ENCODE results near the gene SF1. TPM values are rescaled to one million over a fixed set of nuclear protein-coding genes. Genes with fewer than 3 reads are reported as not detected.

Gene SF1
- total and polyA plus RNA-seq, 11 donors: 59.2 to 349 (median 152) TPM

DNA sequence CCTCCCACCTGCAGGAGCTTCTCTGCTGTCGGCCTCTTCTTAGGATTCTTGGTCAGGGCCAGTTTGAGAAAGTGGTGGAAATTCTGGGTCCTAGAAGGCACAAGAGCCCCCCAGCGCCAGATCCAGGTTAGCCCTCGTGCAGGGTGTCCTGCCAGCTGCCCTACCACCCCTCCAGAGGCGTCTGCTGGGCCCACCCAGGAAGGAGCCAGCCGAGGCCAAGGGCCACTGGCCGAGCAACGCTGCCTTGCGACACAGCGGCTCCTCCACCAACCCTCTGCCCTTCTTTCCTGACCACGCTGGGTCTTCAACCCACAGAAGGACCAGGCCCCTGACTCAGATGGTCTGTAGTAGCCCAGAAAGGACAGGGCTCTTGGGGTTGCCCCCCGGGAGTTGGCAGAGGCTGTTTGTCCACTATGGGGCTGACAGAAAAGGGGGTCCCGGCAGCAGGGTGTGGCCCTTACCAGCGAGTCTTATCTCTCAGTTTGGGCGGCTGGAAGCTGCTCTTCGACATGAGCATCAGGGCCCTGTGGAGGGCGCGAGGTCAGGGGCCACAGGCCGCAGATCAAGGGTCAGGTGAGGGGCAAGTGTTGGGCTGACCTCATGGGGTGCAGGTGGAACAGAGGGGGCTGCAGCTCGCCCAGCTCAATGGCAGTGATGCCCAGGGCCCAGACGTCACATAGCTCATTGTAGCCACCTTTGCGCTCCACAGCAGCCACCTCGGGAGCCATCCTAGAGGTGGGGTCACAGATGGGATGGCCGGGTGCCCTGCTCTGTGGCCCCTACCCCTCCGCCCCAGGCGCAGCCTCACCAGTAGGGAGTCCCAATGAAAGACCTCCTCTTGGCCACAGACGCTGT, 22.2 kb upstream of the SF1 start:
- no peak for DNase-seq
- Histone ChIP-seq H3K9me3 (no peaks in the 10 kb centered on the region), H3K4me1 (peaks cover 5 to 47% (median 24%) of the 10 kb centered on the region in 12 donors), H3K27ac (peak overlapping the region in 11 of 12 donors; percentile 5 to 95 (median 90)), H3K36me3 (peaks cover 0 to 31% (median 25%) of the 10 kb centered on the region in 9 donors), H3K27me3 (no peaks in the 10 kb centered on the region), H3K4me3 (no peak overlapping the region)
- intact Hi-C loops (cut with DNase I): no loop called here
- no peak for ATAC-seq
- WGBS, 4 donors: 68 to 85% (median 78%) methylated on average over 14 to 26 of the region's 26 CpGs
- TF ChIP-seq, protein P1, sequence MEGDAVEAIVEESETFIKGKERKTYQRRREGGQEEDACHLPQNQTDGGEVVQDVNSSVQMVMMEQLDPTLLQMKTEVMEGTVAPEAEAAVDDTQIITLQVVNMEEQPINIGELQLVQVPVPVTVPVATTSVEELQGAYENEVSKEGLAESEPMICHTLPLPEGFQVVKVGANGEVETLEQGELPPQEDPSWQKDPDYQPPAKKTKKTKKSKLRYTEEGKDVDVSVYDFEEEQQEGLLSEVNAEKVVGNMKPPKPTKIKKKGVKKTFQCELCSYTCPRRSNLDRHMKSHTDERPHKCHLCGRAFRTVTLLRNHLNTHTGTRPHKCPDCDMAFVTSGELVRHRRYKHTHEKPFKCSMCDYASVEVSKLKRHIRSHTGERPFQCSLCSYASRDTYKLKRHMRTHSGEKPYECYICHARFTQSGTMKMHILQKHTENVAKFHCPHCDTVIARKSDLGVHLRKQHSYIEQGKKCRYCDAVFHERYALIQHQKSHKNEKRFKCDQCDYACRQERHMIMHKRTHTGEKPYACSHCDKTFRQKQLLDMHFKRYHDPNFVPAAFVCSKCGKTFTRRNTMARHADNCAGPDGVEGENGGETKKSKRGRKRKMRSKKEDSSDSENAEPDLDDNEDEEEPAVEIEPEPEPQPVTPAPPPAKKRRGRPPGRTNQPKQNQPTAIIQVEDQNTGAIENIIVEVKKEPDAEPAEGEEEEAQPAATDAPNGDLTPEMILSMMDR (IDR thresholded peaks at IDR 0.05): no peak
- no peak for TF ChIP-seq POLR2A (IDR thresholded peaks at IDR 0.05)

DNA sequence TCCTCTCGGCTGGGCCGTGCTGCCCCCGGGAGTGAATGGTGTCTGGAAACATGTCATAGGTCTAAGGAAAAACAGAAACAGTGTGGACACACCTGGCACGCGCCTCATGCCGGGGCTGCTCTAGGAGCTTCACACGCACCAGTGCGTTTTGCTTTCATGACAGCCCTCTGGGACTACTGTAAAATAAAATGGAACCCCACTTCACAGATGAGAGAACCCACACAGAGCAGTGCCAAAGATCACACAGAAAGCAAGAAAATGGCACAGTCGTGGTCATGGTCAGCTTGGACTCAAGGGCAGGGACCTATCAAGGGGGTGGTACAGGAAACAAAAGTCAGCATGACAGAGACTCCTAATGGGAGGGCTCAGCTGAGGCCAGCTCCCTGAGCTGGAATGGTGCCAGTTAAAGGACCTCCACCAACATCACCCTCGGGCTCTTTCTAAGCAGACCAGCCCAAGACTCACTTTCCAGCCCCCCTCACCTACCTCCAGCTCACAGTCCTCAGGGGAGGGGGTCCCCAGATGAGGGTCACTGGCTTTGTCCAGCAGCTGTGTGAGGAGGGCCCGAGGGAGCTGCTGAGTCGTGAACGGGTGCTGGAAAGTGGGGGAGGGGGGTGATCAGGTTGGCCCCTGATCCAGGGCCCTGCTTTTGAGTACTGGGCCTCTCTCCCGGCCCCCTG, 21.4 kb upstream of the SF1 start:
- Histone ChIP-seq H3K4me1 (peaks cover 5 to 47% (median 24%) of the 10 kb centered on the region in 12 donors), H3K36me3 (peaks cover 0 to 29% (median 17%) of the 10 kb centered on the region in 9 donors), H3K4me3 (no peak overlapping the region), H3K27me3 (no peaks in the 10 kb centered on the region), H3K9me3 (no peaks in the 10 kb centered on the region), H3K27ac (peak overlapping the region in 8 of 12 donors; percentile 4 to 92 (median 26))
- DNase-seq: no peak
- TF ChIP-seq, protein P1 (IDR thresholded peaks at IDR 0.05): no peak
- no peak for TF ChIP-seq POLR2A (IDR thresholded peaks at IDR 0.05)
- intact Hi-C loops (cut with DNase I): no loop called here
- no peak for ATAC-seq
- 56 to 70% (median 66%) methylated on average over 13 to 14 of the region's 14 CpGs for WGBS, 4 donors

DNA sequence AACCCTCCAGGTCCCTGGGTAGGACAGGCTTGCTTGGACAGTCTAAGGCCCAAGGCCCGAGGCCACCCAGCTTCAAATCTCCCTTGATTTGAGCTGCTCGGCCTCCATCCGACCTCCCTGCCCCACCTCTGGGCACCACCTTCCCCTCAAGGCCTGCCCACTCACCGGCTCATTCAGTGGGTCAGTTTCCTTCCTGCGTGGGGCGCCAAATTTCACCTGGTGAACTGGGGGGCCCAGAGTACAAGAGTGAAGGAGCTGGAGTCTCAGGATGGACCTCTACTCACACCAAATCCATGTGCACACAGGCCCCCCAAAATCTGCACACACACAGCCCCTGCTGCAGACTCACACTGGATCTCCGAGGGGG, 20.9 kb upstream of the SF1 start:
- Histone ChIP-seq H3K9me3 (no peaks in the 10 kb centered on the region), H3K27ac (peak overlapping the region in 1 of 12 donors; percentile 26), H3K27me3 (no peaks in the 10 kb centered on the region), H3K4me3 (no peak overlapping the region), H3K36me3 (peaks cover 0 to 25% (median 15%) of the 10 kb centered on the region in 9 donors), H3K4me1 (peaks cover 5 to 42% (median 21%) of the 10 kb centered on the region in 12 donors)
- 83 to 91% (median 85%) methylated on average over 7 of the region's 7 CpGs for WGBS, 4 donors
- TF ChIP-seq POLR2A (IDR thresholded peaks at IDR 0.05): no peak
- TF ChIP-seq, protein P1 (IDR thresholded peaks at IDR 0.05): no peak
- DNase-seq (no peak), ATAC-seq (no peak)
- intact Hi-C loops (cut with DNase I): no loop called here
